GM06990 (cell line): Measurements from ENCODE around the gene C10orf67.
A peak's percentile ranks its signal among the peaks of the same experiment; 100 is the strongest.
"Not testable (repeated sequence)": the region's sequence is repeated elsewhere in the genome, so short reads cannot be mapped to it uniquely, and the experiment has no call there.

Experiments used
- DNase-seq: peaks from one replicate; pipeline ENCODE4 v3.0.0-alpha.2; 2011; ENCODE audit not compliant: insufficient read length; ENCODE audit errors: extremely low read depth
- H3K27me3 ChIP-seq: replicated peaks from 2 replicates; pipeline ENCODE4 v1.6.0; 2011; ENCODE audit warnings: low read length; ENCODE audit not compliant: control insufficient read depth, insufficient read depth
- H3K36me3 ChIP-seq: 2 replicates; pipeline ENCODE4 v1.5.1; 2011; ENCODE audit warnings: low read length; ENCODE audit not compliant: control insufficient read depth, insufficient read depth
- H3K4me3 ChIP-seq: replicated peaks from 2 replicates; pipeline ENCODE4 v1.5.1; 2011; ENCODE audit warnings: low read depth, mild to moderate bottlenecking, control low read depth, low read length
- TF ChIP-seq, protein P1 (sequence below): IDR thresholded peaks from 2 replicates; pipeline ENCODE4 v1.5.1; 2011; ENCODE audit warnings: low read length, control low read depth, mild to moderate bottlenecking, inconsistent platforms; ENCODE audit not compliant: insufficient read depth, poor library complexity, severe bottlenecking

The C10orf67 gene

DNA sequence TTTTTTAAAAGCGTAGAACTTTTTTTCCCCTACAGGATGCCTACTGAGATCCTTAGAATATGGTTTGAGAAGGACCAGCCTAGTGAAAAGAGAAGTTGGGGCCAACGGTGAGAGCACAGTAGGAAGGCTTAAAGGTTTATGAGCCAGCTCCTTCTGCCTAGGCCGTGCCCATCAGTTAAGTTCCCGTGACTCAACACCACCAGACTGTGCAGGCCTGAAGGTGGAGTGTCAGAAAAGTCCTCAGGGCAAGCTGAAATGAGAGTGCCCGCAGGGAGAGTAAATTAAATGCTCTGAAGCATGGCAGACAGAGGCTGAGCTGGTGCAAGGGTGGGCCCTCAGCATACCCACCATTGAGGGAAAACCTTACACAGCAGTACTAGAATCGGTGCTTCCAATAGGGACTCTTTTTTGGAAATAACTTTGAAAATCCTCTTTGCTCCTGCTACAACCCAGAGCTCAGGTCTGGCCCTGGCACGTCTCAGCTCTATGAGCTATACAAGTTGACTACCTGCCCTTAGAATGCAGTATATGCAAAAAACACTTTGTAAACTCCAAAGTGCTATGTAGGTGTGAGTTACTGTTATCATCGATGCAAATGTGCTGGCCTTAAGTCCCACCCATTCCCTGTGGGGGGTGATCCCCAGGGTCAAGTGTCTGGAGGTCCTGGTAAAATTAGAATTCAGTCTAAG, 15.2 kb upstream of the C10orf67 start:
- Histone ChIP-seq H3K36me3 (no peaks in the 10 kb centered on the region), H3K4me3 (no peak overlapping the region), H3K27me3 (no peaks in the 10 kb centered on the region)
- DNase-seq, result no peak
- TF ChIP-seq, protein P1, sequence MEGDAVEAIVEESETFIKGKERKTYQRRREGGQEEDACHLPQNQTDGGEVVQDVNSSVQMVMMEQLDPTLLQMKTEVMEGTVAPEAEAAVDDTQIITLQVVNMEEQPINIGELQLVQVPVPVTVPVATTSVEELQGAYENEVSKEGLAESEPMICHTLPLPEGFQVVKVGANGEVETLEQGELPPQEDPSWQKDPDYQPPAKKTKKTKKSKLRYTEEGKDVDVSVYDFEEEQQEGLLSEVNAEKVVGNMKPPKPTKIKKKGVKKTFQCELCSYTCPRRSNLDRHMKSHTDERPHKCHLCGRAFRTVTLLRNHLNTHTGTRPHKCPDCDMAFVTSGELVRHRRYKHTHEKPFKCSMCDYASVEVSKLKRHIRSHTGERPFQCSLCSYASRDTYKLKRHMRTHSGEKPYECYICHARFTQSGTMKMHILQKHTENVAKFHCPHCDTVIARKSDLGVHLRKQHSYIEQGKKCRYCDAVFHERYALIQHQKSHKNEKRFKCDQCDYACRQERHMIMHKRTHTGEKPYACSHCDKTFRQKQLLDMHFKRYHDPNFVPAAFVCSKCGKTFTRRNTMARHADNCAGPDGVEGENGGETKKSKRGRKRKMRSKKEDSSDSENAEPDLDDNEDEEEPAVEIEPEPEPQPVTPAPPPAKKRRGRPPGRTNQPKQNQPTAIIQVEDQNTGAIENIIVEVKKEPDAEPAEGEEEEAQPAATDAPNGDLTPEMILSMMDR, result no peak

DNA sequence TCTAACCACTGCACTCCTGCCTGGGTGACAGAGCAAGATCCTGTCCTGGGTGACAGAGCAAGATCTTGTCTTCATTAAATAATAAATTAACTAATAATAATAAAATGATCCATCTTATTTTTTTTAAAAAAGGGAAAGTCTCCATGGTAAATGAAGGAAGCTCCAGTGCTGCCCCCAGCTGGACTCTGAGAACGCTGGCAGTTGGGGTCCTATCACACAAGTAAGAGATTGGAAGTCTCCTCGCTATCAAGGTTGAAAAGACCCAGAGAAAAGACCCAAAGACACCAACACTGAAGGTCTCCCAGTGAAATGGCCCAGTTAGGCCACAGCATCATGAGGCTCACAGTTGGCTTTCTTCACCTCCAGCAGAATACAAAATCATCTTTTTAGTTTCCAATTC, 13.8 kb upstream of the C10orf67 start:
- TF ChIP-seq, protein P1, result peak; percentile 35
- Histone ChIP-seq H3K27me3 (no peaks in the 10 kb centered on the region; the same call in 1 of the 2 replicates), H3K36me3 (no peaks in the 10 kb centered on the region), H3K4me3 (no peak overlapping the region)
- DNase-seq, result no peak

DNA sequence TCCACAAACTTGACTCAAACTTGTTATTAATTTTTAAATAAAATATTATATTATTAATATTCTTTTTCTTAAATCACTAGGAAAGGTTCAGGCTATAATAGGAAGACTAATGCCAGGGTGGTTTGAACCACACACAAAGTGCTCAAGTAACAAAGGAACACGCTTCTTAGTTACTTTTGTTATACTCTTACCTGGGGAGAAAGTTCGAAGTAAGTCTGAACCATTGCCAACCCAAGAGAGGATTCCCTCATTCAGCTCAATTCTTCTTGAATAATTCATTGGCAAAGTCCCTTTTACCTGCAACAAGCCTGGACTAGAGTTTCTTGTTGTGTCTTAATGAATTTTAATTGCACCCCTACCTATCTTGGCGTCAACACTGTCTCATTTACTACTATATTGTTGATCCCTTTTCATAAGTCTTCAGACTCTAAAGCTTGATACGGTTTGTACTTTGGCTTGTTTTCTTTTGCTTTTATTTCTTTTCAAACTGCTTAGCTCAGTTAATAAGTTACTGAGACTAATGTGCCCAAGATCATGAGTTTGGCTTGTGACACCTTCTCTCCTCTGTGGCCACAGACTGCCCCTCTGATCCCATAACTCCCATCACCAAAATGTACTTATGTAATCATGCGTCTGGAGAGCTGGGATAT, 10.2 kb upstream of the C10orf67 start:
- TF ChIP-seq, protein P1, result no peak
- Histone ChIP-seq H3K4me3 (no peak overlapping the region), H3K27me3 (no peaks in the 10 kb centered on the region; the same call in 1 of the 2 replicates), H3K36me3 (no peaks in the 10 kb centered on the region)
- DNase-seq, result no peak

DNA sequence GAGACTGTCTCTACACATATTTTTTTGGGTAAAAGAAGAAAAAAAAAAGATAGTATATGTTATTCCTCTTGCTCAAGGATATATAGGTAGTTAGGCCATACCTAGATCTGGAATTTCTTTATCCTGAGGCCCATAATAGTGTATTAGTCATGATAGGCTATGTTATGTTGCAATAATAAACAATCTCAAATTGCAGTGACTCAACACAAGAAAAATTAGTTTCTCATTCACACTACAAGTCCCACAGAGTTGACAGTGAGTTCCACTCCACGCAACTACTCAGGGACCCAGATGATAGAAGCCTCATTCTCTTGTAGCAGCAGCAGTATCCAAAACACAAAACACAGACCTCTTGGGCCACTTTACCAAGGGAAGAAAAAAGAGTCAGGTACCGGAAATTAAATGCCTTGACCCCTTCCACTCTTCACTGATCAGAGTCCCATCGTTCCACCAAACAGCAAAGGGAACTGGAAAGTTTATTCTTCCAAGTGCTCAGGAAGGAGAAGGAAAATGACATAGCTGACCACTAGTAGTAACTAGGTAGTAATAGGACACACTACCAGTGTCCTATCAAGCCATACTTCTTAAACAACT, 7.4 kb upstream of the C10orf67 start:
- Histone ChIP-seq H3K27me3 (no peaks in the 10 kb centered on the region; the same call in 1 of the 2 replicates), H3K4me3 (no peak overlapping the region), H3K36me3 (no peaks in the 10 kb centered on the region)
- DNase-seq, result no peak
- TF ChIP-seq, protein P1, result no peak

DNA sequence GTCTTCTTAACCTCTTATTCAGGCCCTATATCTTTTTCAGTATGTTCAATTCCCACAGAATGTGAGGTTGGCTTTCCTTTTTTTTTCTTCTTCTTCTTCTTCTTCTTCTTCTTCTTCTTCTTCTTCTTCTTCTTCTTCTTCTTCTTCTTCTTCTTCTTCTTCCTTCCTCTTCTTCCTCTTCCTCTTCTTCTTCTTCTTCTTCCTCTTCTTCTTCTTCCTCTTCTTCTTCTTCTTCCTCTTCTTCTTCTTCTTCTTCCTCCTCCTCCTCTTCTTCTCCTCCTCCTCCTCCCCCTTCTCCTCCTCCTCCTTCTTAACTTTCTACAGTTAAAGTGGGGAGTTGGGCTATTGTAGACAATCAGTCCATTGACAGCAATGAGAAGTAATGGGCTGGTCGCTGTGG, 6.1 kb upstream of the C10orf67 start:
- H3K4me3 ChIP-seq, DNase-seq, H3K27me3 ChIP-seq, H3K36me3 ChIP-seq: not testable (repeated sequence)

DNA sequence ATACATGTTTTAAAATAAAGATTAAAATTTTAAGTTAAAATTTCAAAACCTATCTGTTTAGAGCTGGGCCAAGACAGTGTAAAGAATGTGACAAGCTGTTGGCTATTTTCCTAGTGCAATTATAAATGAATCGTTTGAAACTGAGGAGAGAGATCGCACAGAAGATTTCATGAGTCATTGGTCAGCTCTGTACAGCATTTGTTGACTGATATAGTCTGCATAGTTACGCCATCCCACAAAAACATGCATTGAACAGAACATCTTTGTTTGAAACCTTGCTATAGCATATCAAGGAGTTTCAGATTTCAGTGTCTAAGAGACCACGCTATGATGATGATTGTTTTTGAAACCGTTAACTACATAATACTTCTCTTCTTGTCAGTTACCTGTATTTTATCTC, 1.3 kb upstream of the C10orf67 start:
- no peak for DNase-seq
- Histone ChIP-seq H3K27me3 (no peaks in the 10 kb centered on the region; the same call in 1 of the 2 replicates), H3K4me3 (no peak overlapping the region), H3K36me3 (no peaks in the 10 kb centered on the region)
- TF ChIP-seq, protein P1, result no peak
